Upper lobe of left lung (tissue), 6 donors: Measurements from ENCODE around the gene NINJ2. TPM values are rescaled to one million over a fixed set of nuclear protein-coding genes. Genes with fewer than 3 reads are reported as not detected.

Source experiments
- ATAC-seq, 2 donors: fragments of 200-7000 bp; cut with Tn5 transposase; one replicate each; pipeline ENCODE4 v1.9.1; 2022; ENCODE audit warnings: mild to moderate bottlenecking in 2 of 2, moderate library complexity in 2 of 2; ENCODE audit not compliant: low FRiP score in 2 of 2
- DNase-seq, 2 donors: peaks; one replicate each; pipeline ENCODE4 v3.0.0-alpha.2; 2019 to 2020
- H3K27ac ChIP-seq, 4 donors: fragments of 200-600 bp; sonication (generic); one replicate each; pipeline ENCODE4 v1.5.1; 2016 to 2019
- H3K27me3 ChIP-seq, 4 donors: fragments of 200-600 bp; sonication (generic); one replicate each; pipeline ENCODE4 v1.5.1; 2017 to 2019
- H3K36me3 ChIP-seq, 4 donors: fragments of 200-600 bp; sonication (generic); one replicate each; pipeline ENCODE4 v1.5.1; 2016 to 2019
- H3K4me1 ChIP-seq, 4 donors: fragments of 200-600 bp; sonication (generic); one replicate each; pipeline ENCODE4 v1.5.1; 2018 to 2019
- H3K4me3 ChIP-seq, 4 donors: fragments of 200-600 bp; sonication (generic); one replicate each; pipeline ENCODE4 v1.5.1; 2017 to 2019; ENCODE audit warnings: mild to moderate bottlenecking in 2 of 4, moderate library complexity in 1 of 4
- H3K9me3 ChIP-seq, 4 donors: fragments of 200-600 bp; sonication (generic); one replicate each; pipeline ENCODE4 v1.5.1; 2018 to 2019
- EP300 ChIP-seq, 4 donors: sonication (generic); formaldehyde crosslinking; IDR thresholded peaks; one replicate each; pipeline ENCODE4 v1.5.1; 2017; ENCODE audit warnings: antibody characterized with exemption in 4 of 4, control low read depth in 2 of 4
- POLR2A ChIP-seq, 4 donors: fragments of 450-650 bp; IDR thresholded peaks; one replicate each; pipeline ENCODE4 v1.5.1; 2016 to 2017; ENCODE audit warnings: antibody characterized with exemption in 4 of 4, mild to moderate bottlenecking in 2 of 4
- POLR2AphosphoS5 ChIP-seq, 2 donors: sonication (generic); formaldehyde crosslinking; IDR thresholded peaks; one replicate each; pipeline ENCODE4 v1.5.1; 2017; ENCODE audit warnings: antibody characterized with exemption in 2 of 2
- WGBS, 2 donors: methylation state at CpG; one replicate each; pipeline ENCODE4 v1.1.5; 2017 to 2018; 5-methylcytosine and 5-hydroxymethylcytosine counted together
- total RNA-seq, 6 donors: library from RNA; depleted of rRNA in 4 of 6; stranded (reverse); fragments of >200 nt in 4 of 6; gene quantifications; one replicate each; pipeline versions ENCODE4 v1.1.0 to v1.2.1, GENCODE V29; 2016 to 2021
- TF ChIP-seq, protein P1 (sequence below), 6 experiments: fragments of 450-650 bp in 4 of 6; fragments of 200-600 bp in 2 of 6; sonication (generic) in 2 of 6; IDR thresholded peaks; one replicate each; pipeline ENCODE4 v1.5.1; 2016 to 2019; ENCODE audit warnings: antibody characterized with exemption in 6 of 6
- donor health status: DM: no; HTN: no; CAD: no; lungs with moderate emphysema.
- donor health status: DM: no; HTN: yes; CAD: no; lungs with severe emphysema.

The NINJ2 gene
- total RNA-seq, 6 donors from 2014 or later: 15.6 to 73.3 (median 36.2) TPM

DNA sequence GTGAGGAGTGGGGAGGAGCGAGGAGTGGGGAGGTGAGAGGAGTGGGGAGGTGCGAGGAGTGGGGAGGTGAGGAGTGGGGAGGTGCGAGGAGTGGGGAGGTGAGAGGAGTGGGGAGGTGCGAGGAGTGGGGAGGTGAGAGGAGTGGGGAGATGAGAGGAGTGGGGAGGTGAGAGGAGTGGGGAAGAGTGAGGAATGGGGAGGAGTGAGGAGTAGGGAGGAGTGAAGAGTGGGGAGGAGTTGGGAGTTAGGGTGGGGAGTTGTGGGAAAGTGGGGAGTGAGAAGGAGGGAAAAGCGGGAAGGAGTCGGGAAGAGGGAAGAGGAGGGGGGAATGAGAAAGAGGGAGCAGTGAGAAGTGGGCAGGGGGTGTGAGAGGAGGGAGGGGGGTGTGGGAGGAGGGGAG, 117.4 kb downstream of the NINJ2 start:
- TF ChIP-seq POLR2AphosphoS5 (IDR thresholded peaks at IDR 0.05): no peak
- TF ChIP-seq POLR2A (IDR thresholded peaks at IDR 0.05): no peak
- TF ChIP-seq EP300 (IDR thresholded peaks at IDR 0.05): no peak
- TF ChIP-seq, protein P1, sequence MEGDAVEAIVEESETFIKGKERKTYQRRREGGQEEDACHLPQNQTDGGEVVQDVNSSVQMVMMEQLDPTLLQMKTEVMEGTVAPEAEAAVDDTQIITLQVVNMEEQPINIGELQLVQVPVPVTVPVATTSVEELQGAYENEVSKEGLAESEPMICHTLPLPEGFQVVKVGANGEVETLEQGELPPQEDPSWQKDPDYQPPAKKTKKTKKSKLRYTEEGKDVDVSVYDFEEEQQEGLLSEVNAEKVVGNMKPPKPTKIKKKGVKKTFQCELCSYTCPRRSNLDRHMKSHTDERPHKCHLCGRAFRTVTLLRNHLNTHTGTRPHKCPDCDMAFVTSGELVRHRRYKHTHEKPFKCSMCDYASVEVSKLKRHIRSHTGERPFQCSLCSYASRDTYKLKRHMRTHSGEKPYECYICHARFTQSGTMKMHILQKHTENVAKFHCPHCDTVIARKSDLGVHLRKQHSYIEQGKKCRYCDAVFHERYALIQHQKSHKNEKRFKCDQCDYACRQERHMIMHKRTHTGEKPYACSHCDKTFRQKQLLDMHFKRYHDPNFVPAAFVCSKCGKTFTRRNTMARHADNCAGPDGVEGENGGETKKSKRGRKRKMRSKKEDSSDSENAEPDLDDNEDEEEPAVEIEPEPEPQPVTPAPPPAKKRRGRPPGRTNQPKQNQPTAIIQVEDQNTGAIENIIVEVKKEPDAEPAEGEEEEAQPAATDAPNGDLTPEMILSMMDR (IDR thresholded peaks at IDR 0.05): no peak
- no peaks in the 10 kb centered on the region for H3K9me3 ChIP-seq
- no peak overlapping the region for H3K4me3 ChIP-seq
- H3K36me3 ChIP-seq: peaks cover 0 to 2% (median 0%) of the 10 kb centered on the region in 4 donors
- ATAC-seq: no peak
- whole genome bisulfite sequencing, 2 donors: 63 to 86% methylated on average over 4 to 6 of the region's 6 CpGs
- H3K4me1 ChIP-seq: peaks cover 3 to 13% (median 6%) of the 10 kb centered on the region in 4 donors
- no peak overlapping the region for H3K27ac ChIP-seq
- DNase-seq: no peak
- H3K27me3 ChIP-seq: no peaks in the 10 kb centered on the region

DNA sequence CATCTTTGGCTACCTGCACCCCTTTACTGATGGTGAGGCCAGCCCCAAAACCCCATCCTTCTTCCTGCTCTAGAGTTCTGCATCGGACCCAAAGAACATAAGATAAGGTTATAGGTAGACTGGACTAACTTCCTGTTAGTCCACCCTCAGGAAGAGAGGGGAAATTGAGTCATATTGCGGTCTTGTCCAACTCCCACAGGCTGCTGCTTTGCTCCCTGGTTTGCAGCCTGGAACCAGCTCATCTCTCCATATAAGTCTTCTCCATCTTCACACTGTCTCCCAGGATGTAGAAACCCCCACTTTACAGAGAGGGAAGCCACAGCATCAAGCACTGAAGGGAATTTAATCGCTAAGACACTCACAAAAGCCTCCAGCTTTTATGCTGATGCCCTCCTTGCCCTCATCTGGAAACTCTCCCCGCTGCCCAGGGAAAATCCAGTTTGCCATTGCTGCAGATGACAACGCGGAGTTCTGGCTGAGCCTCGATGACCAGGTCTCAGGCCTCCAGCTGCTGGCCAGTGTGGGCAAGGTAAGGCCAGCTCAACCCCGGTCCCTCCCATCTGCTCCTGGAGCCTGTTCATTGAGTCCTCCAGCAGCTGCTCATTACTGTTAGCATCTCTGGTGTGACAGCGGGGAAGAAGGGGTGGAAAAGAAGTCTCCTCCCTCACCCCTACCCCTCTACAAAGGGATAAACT, 118.2 kb downstream of the NINJ2 start:
- H3K4me3 ChIP-seq: no peak overlapping the region
- no peaks in the 10 kb centered on the region for H3K9me3 ChIP-seq
- ATAC-seq (no peak), DNase-seq (no peak)
- H3K27me3 ChIP-seq: no peaks in the 10 kb centered on the region
- H3K27ac ChIP-seq: no peak overlapping the region
- TF ChIP-seq EP300 (IDR thresholded peaks at IDR 0.05): no peak
- no peak for TF ChIP-seq POLR2A (IDR thresholded peaks at IDR 0.05)
- no peak for TF ChIP-seq POLR2AphosphoS5 (IDR thresholded peaks at IDR 0.05)
- TF ChIP-seq, protein P1 (IDR thresholded peaks at IDR 0.05): no peak
- peaks cover 3 to 13% (median 6%) of the 10 kb centered on the region in 4 donors for H3K4me1 ChIP-seq
- WGBS, 2 donors: 77 to 80% methylated on average over 9 of the region's 9 CpGs
- H3K36me3 ChIP-seq: peaks cover 0 to 2% (median 0%) of the 10 kb centered on the region in 4 donors

DNA sequence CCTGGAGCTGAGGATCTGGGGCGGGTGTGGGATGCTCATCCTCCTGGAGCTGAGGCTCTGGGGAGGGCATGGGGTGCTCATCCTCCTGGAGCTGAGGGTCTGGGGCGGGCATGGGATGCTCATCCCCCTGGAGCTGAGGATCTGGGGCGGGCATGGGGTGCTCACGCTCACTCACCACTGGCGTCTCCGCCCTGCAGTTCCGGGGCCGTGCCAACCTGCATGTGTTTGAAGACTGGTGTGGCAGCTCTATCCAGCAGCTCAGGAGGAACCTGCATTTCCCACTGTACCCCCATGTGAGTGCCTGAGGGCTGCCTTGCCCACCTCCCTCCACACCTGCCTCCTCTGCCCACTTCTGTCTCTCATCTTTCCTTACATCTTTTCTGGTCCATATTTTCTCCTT, 119.1 kb downstream of the NINJ2 start:
- peaks cover 3 to 13% (median 6%) of the 10 kb centered on the region in 4 donors for H3K4me1 ChIP-seq
- H3K4me3 ChIP-seq: no peak overlapping the region
- no peak for ATAC-seq
- no peak for DNase-seq
- no peaks in the 10 kb centered on the region for H3K27me3 ChIP-seq
- 97 to 98% methylated on average over 6 to 7 of the region's 8 CpGs for WGBS, 2 donors
- no peak overlapping the region for H3K27ac ChIP-seq
- TF ChIP-seq POLR2A (IDR thresholded peaks at IDR 0.05) (no peak), POLR2AphosphoS5 (IDR thresholded peaks at IDR 0.05) (no peak), EP300 (IDR thresholded peaks at IDR 0.05) (no peak)
- TF ChIP-seq, protein P1 (IDR thresholded peaks at IDR 0.05): no peak
- no peaks in the 10 kb centered on the region for H3K9me3 ChIP-seq
- no peaks in the 10 kb centered on the region for H3K36me3 ChIP-seq

DNA sequence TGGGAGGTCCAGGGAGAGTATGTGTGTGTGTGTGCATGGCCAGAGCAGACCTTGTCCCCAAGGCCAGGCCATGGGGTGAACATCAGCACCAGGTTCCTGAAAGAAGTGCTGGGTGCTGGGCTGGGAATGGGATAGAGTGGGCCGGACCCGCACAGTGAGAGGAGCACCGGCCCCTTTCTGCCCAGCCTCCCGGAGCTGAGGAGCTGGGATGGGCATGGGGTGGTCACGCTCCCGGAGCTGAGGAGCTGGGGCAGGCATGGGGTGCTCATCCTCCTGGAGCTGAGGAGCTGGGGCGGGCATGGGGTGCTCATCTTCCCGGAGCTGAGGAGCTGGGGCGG, 120.2 kb downstream of the NINJ2 start:
- DNase-seq (no peak), ATAC-seq (no peak)
- no peak overlapping the region for H3K27ac ChIP-seq
- TF ChIP-seq, protein P1 (IDR thresholded peaks at IDR 0.05): no peak
- no peak for TF ChIP-seq EP300 (IDR thresholded peaks at IDR 0.05)
- no peak for TF ChIP-seq POLR2A (IDR thresholded peaks at IDR 0.05)
- TF ChIP-seq POLR2AphosphoS5 (IDR thresholded peaks at IDR 0.05): no peak
- no peaks in the 10 kb centered on the region for H3K9me3 ChIP-seq
- 84 to 93% methylated on average over 2 to 9 of the region's 9 CpGs for WGBS, 2 donors
- H3K36me3 ChIP-seq: no peaks in the 10 kb centered on the region
- H3K4me1 ChIP-seq: peaks cover 6 to 13% (median 10%) of the 10 kb centered on the region in 4 donors
- no peak overlapping the region for H3K4me3 ChIP-seq
- H3K27me3 ChIP-seq: no peaks in the 10 kb centered on the region
